Activated T-helper 1 cell treated with anti-CD3 and anti-CD28 coated beads, Interleukin-12 subunit alpha, Interleukin-12 subunit beta, Interleukin-2, Interleukin-4 antibody, amounts not matched to agents 30 ng/mL and 10 ng/mL and 1 ng/mL, durations not matched to agents 14 hours and 24 hours and 36 hours (primary cell): ENCODE measurements around the gene OTUD7B. TPM values are rescaled to one million over a fixed set of nuclear protein-coding genes. Genes with fewer than 3 reads are reported as not detected.
"Not testable (repeated sequence)": the region's sequence is repeated elsewhere in the genome, so short reads cannot be mapped to it uniquely, and the experiment has no call there.

Experiments used
- DNase-seq: peaks from one replicate; pipeline ENCODE4 v3.0.0; 2021; ENCODE audit warnings: low spot score
- H3K27ac Mint-ChIP-seq: one replicate; pipeline ENCODE4 v1.8.0; 2021; ENCODE audit warnings: mild to moderate bottlenecking, mixed read lengths
- H3K27me3 Mint-ChIP-seq: one replicate; pipeline ENCODE4 v1.8.0; 2022; ENCODE audit warnings: mild to moderate bottlenecking, moderate library complexity, mixed read lengths; ENCODE audit not compliant: insufficient read depth
- H3K36me3 Mint-ChIP-seq: one replicate; pipeline ENCODE4 v1.8.0; 2021; ENCODE audit warnings: low read depth, mixed read lengths
- H3K4me1 Mint-ChIP-seq: one replicate; pipeline ENCODE4 v1.8.0; 2021; ENCODE audit warnings: low read depth, mixed read lengths
- H3K4me3 Mint-ChIP-seq: one replicate; pipeline ENCODE4 v1.8.0; 2021; ENCODE audit warnings: mild to moderate bottlenecking, moderate library complexity, mixed read lengths
- H3K9me3 Mint-ChIP-seq: one replicate; pipeline ENCODE4 v1.8.0; 2021; ENCODE audit warnings: mixed read lengths
- intact Hi-C: fragments of 100-400 bp; cut with micrococcal nuclease; formaldehyde crosslinking; loops from one replicate; pipeline ENCODE4 v1.15.1; 2024
- total RNA-seq: library from RNA; stranded (reverse); gene quantifications from 2 replicates; pipeline ENCODE4 v1.2.3, GENCODE V29; 2022

OTUD7B gene
- 41.1 and 41.8 TPM in 2 replicates for total RNA-seq

DNA sequence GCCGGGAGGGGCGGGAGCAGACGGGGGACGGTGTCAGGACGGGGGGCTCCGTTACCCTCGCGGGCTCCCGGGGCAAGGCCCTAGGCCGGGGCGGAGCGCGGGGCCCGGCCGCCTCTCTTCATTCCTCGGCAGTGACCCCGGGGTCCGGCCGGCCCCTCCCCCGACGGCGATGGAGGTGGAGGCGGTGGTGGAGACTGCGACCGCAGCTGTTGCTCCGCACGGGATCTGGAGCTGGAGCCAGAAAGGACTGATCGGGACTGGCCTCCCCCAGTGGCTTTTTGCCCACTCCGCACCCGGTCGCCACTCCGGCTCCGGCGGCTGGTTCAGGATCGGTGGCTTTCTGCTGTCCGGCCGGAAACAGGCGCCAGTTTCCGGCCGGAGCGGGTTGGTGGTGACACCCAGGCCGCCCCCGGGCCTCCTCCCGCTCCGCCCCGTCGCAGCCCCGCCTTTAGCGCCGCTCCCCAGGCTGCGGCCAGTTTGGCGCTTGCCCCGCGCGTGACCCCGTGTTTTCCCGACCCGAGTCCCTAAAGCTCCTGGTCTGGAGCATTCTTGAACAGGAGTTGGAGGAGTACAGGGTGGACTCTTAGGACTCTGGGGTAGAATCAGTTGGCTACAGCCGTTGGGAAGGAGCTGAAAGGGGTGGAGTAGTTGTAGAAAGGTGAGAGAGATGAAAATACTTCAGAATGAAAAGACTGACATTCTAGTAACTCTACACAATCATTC, at the start of gene OTUD7B:
Gene OTUD7B (minus strand): TSS at position 334 of the 723 bp plus-strand sequence. CDS start 33,216 bp downstream, outside the sequence.
- Mint-ChIP-seq H3K36me3 (peaks cover 17% of the 10 kb centered on the region), H3K4me1 (peaks cover 35% of the 10 kb centered on the region), H3K9me3 (no peaks in the 10 kb centered on the region), H3K4me3 (peak within 1 kb of the TSS; percentile 99), H3K27me3 (peaks cover 4% of the 10 kb centered on the region), H3K27ac (peak within 1 kb of the TSS; percentile 98)
- DNase-seq, result peak; percentile 72
- intact Hi-C loops, result loop anchor here (2.0 to 5.0 kb wide), 2 partner anchors 42 to 56 kb away; partner anchors contain the start of gene VPS45

GRCh38 chr1:150060260-150060659, 49.7 kb upstream of the OTUD7B start:
- no peak for DNase-seq
- H3K27ac Mint-ChIP-seq, result no peak overlapping the region
- no peaks in the 10 kb centered on the region for H3K36me3 Mint-ChIP-seq
- H3K4me1 Mint-ChIP-seq, result peaks cover under 1% of the 10 kb centered on the region
- intact Hi-C loops, result no loop called here
- H3K4me3 Mint-ChIP-seq, result no peak overlapping the region
- H3K27me3 Mint-ChIP-seq, result peaks cover 14% of the 10 kb centered on the region
- no peaks in the 10 kb centered on the region for H3K9me3 Mint-ChIP-seq

DNA sequence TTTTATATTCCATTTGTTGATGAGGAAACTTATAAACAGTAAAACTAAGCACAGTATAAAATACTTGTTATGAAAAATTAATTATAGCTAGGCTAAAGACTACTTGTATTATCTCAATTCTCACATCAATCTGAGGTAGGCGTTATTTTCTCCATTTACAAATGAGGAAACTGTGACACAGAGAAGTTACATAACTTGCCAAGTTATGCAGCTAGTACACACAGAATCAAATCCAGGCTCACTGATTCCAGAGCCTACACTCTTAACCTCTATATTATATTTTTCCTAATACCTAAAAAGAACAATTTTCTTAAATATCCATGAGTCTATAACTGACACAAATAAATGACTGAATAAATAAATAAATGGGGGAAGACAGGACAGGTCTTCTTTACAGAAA, 45.9 kb upstream of the OTUD7B start:
- intact Hi-C loops, result no loop called here
- Mint-ChIP-seq H3K36me3 (no peaks in the 10 kb centered on the region), H3K4me3 (no peak overlapping the region), H3K27me3 (peaks cover 15% of the 10 kb centered on the region), H3K27ac (no peak overlapping the region), H3K9me3 (no peaks in the 10 kb centered on the region), H3K4me1 (peaks cover 6% of the 10 kb centered on the region)
- no peak for DNase-seq

GRCh38 chr1:150055507-150055906, 45.0 kb upstream of the OTUD7B start:
- H3K36me3 Mint-ChIP-seq, H3K27ac Mint-ChIP-seq, H3K4me3 Mint-ChIP-seq, H3K9me3 Mint-ChIP-seq, H3K4me1 Mint-ChIP-seq, intact Hi-C loops, DNase-seq: not testable (repeated sequence)
- H3K27me3 Mint-ChIP-seq, result peaks cover 14% of the 10 kb centered on the region

- no peak for DNase-seq
- intact Hi-C loops, result loop anchor here (5.0 kb wide), 1 partner anchor 42 kb away; the partner anchor contains the start of gene OTUD7B
- no peak overlapping the region for H3K27ac Mint-ChIP-seq
- H3K36me3 Mint-ChIP-seq, result no peaks in the 10 kb centered on the region
- no peak overlapping the region for H3K4me3 Mint-ChIP-seq
- H3K4me1 Mint-ChIP-seq, result peaks cover 12% of the 10 kb centered on the region
- H3K9me3 Mint-ChIP-seq, result no peaks in the 10 kb centered on the region
- H3K27me3 Mint-ChIP-seq, result peaks cover 14% of the 10 kb centered on the region
These were observed 43.4 kb upstream of the OTUD7B start for GRCh38 chr1:150053926-150054325.

- H3K4me1 Mint-ChIP-seq, result peaks cover 12% of the 10 kb centered on the region
- not testable (repeated sequence) for H3K4me3 Mint-ChIP-seq, H3K36me3 Mint-ChIP-seq, H3K9me3 Mint-ChIP-seq, DNase-seq, H3K27ac Mint-ChIP-seq
- intact Hi-C loops, result loop anchor here (2.0 to 5.0 kb wide), 2 partner anchors 40 to 163 kb away; partner anchors contain the start of gene OTUD7B
- peaks cover 12% of the 10 kb centered on the region for H3K27me3 Mint-ChIP-seq
These were observed 41.4 kb upstream of the OTUD7B start for GRCh38 chr1:150051905-150052412.

DNA sequence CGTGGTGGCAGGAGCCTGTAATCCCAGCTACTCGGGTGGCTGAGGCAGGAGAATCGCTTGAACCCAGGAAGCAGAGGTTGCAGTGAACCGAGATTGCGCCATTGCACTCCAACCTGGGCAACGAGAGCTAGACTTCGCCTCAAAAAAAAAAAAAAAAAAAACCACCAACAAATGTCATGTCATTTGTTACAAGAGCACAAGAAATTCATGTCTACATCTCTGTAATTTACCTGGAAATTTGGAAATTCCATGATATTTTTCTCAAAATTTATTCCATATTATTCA, 40.5 kb upstream of the OTUD7B start:
- intact Hi-C loops, result loop anchor here (2.0 to 5.0 kb wide), 2 partner anchors 39 to 162 kb away; partner anchors contain the start of gene OTUD7B
- peaks cover 12% of the 10 kb centered on the region for H3K27me3 Mint-ChIP-seq
- peaks cover 12% of the 10 kb centered on the region for H3K4me1 Mint-ChIP-seq
- H3K9me3 Mint-ChIP-seq, result no peaks in the 10 kb centered on the region
- no peak overlapping the region for H3K27ac Mint-ChIP-seq
- H3K4me3 Mint-ChIP-seq, result no peak overlapping the region
- no peaks in the 10 kb centered on the region for H3K36me3 Mint-ChIP-seq
- no peak for DNase-seq

- Mint-ChIP-seq H3K4me3 (no peak overlapping the region), H3K4me1 (peaks cover 12% of the 10 kb centered on the region), H3K36me3 (no peaks in the 10 kb centered on the region), H3K27ac (no peak overlapping the region), H3K9me3 (no peaks in the 10 kb centered on the region), H3K27me3 (peaks cover 12% of the 10 kb centered on the region)
- intact Hi-C loops, result loop anchor here (1.0 to 5.0 kb wide), 3 partner anchors 38 to 161 kb away; partner anchors contain the start of gene OTUD7B
- DNase-seq, result no peak
These were observed 39.4 kb upstream of the OTUD7B start for GRCh38 chr1:150049926-150050325.

- Mint-ChIP-seq H3K27me3 (peaks cover 18% of the 10 kb centered on the region), H3K36me3 (no peaks in the 10 kb centered on the region), H3K27ac (no peak overlapping the region), H3K4me1 (no peaks in the 10 kb centered on the region), H3K4me3 (no peak overlapping the region), H3K9me3 (no peaks in the 10 kb centered on the region)
- no peak for DNase-seq
- intact Hi-C loops, result no loop called here
These were observed 23.8 kb upstream of the OTUD7B start for GRCh38 chr1:150034336-150034735.

DNA sequence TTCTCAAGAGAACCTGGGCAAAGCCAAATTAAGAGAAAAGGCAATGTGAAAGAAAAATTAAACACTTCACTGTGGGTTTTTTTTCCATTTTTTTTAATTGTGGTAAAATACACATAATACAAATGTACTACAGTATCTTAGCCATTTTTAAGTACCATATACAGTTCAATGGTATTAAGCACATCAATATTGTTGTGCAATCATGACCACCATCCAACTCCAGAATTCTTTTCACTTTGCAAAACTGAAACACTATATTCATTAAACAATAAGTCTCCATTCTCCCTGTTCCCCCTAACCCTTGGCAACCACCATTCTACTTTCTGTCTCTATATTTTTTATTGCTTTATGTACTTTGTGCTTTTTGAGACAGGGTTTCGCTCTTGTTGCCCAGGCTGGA, 17.8 kb upstream of the OTUD7B start:
- Mint-ChIP-seq H3K4me1 (no peaks in the 10 kb centered on the region), H3K4me3 (no peak overlapping the region), H3K36me3 (no peaks in the 10 kb centered on the region), H3K27ac (no peak overlapping the region), H3K27me3 (peaks cover 27% of the 10 kb centered on the region), H3K9me3 (no peaks in the 10 kb centered on the region)
- no peak for DNase-seq
- intact Hi-C loops, result no loop called here

- Mint-ChIP-seq H3K27me3 (peaks cover 19% of the 10 kb centered on the region), H3K4me3 (no peak overlapping the region), H3K4me1 (peaks cover 4% of the 10 kb centered on the region), H3K36me3 (no peaks in the 10 kb centered on the region), H3K9me3 (no peaks in the 10 kb centered on the region), H3K27ac (no peak overlapping the region)
- intact Hi-C loops, result no loop called here
- DNase-seq, result no peak
These were observed 13.6 kb upstream of the OTUD7B start for GRCh38 chr1:150024156-150024555.

GRCh38 chr1:150022357-150022756, 11.8 kb upstream of the OTUD7B start:
- no peaks in the 10 kb centered on the region for H3K36me3 Mint-ChIP-seq
- no peak for DNase-seq
- H3K27ac Mint-ChIP-seq, result no peak overlapping the region
- peaks cover 4% of the 10 kb centered on the region for H3K4me1 Mint-ChIP-seq
- intact Hi-C loops, result no loop called here
- H3K27me3 Mint-ChIP-seq, result peaks cover 18% of the 10 kb centered on the region
- H3K9me3 Mint-ChIP-seq, result no peaks in the 10 kb centered on the region
- no peak overlapping the region for H3K4me3 Mint-ChIP-seq

DNA sequence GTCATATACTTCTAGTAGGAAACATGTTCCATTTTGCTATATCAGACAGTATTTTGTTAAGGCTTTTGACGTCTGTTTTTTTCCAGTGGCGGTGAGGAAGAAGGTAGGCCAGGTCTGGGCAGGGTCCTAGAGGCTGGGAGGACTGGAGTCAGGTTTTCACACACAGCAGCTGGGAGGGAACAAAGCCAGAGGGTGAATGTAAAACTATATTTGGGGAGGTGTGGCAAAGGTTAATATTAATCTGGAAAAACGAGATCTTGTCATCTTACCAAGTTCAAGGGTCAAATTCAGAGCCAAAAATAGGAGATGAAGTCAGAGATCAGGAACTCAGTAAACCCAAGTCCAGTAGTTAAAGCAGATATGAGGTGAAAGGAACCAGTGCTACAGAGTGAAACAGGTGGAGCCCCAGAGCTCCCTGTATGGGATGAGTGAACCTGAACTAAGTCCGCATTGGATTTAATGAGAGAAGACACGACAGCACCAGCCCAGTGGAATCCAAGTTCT, 10.7 kb upstream of the OTUD7B start:
- Mint-ChIP-seq H3K4me3 (no peak overlapping the region), H3K4me1 (peaks cover 4% of the 10 kb centered on the region), H3K27ac (no peak overlapping the region), H3K9me3 (no peaks in the 10 kb centered on the region), H3K27me3 (peaks cover 11% of the 10 kb centered on the region), H3K36me3 (no peaks in the 10 kb centered on the region)
- intact Hi-C loops, result no loop called here
- DNase-seq, result no peak
